WTC11 (cell line): ENCODE data around the gene CACNA1A. TPM values are rescaled to one million over a fixed set of nuclear protein-coding genes. Genes with fewer than 3 reads are reported as not detected.

Source experiments
- ATAC-seq: fragments of 200-7000 bp; cut with Tn5 transposase; 2 replicates; pipeline ENCODE4 v1.10.0; 2021; ENCODE audit warnings: mild to moderate bottlenecking, moderate library complexity
- CTCF ChIA-PET: fragments of 300-600 bp; sonication (Branson Sonifier 250); formaldehyde crosslinking; loops from one replicate; lab custom pipeline; 2021; ENCODE audit warnings: antibody characterized with exemption; lab: Charles Lee
- POLR2A ChIA-PET: fragments of 350-600 bp; sonication (Branson Sonifier 250); formaldehyde crosslinking; loops from one replicate; lab custom pipeline; 2021; ENCODE audit warnings: antibody characterized with exemption; lab: Charles Lee
- DNase-seq: peaks from one replicate; pipeline ENCODE4 v3.0.0; 2021; ENCODE audit warnings: low spot score
- H3K27ac Mint-ChIP-seq: 2 replicates; pipeline ENCODE4 v1.8.0; 2021; ENCODE audit warnings: mixed read lengths
- H3K27me3 Mint-ChIP-seq: 2 replicates; pipeline ENCODE4 v1.8.0; 2021; ENCODE audit warnings: low read depth, mild to moderate bottlenecking, moderate library complexity, mixed read lengths
- H3K36me3 Mint-ChIP-seq: 2 replicates; pipeline ENCODE4 v1.8.0; 2021; ENCODE audit warnings: mixed read lengths
- H3K4me1 Mint-ChIP-seq: 2 replicates; pipeline ENCODE4 v1.8.0; 2022; ENCODE audit warnings: mixed read lengths
- H3K4me3 Mint-ChIP-seq: 2 replicates; pipeline ENCODE4 v1.8.0; 2021; ENCODE audit warnings: mild to moderate bottlenecking, moderate library complexity, mixed read lengths
- H3K9me3 Mint-ChIP-seq: 2 replicates; pipeline ENCODE4 v1.8.0; 2021; ENCODE audit warnings: mixed read lengths
- ATF1 ChIP-seq: sonication (generic); formaldehyde crosslinking; IDR thresholded peaks from 2 replicates; pipeline ENCODE4 v1.8.1; 2023; ENCODE audit warnings: mild to moderate bottlenecking, moderate library complexity, missing genetic modification reagents
- EMX1 ChIP-seq: fragments of 250-450 bp; sonication (Bioruptor Pico); IDR thresholded peaks from 2 replicates; pipeline ENCODE4 v1.8.0; 2021; ENCODE audit warnings: mild to moderate bottlenecking
- GABPB1 ChIP-seq: sonication (generic); formaldehyde crosslinking; IDR thresholded peaks from 2 replicates; pipeline ENCODE4 v1.8.1; 2023; ENCODE audit warnings: mild to moderate bottlenecking, missing genetic modification reagents
- GTF2I ChIP-seq: fragments of 250-450 bp; sonication (Bioruptor Pico); conservative IDR thresholded peaks from 2 replicates; pipeline ENCODE4 v1.4.0; 2021; ENCODE audit warnings: mild to moderate bottlenecking
- HMGA2 ChIP-seq: fragments of 250-450 bp; sonication (Bioruptor Pico); IDR thresholded peaks from 2 replicates; pipeline ENCODE4 v1.4.0; 2021; ENCODE audit warnings: mild to moderate bottlenecking, moderate library complexity
- JAZF1 ChIP-seq: fragments of 250-450 bp; sonication (Bioruptor Pico); IDR thresholded peaks from 2 replicates; pipeline ENCODE4 v1.9.0; 2021; ENCODE audit warnings: moderate library complexity, mild to moderate bottlenecking, inconsistent platforms
- JUN ChIP-seq: sonication (generic); formaldehyde crosslinking; IDR thresholded peaks from 2 replicates; pipeline ENCODE4 v1.8.0; 2023; ENCODE audit warnings: mild to moderate bottlenecking, missing genetic modification reagents
- KAT7 ChIP-seq: sonication (generic); formaldehyde crosslinking; IDR thresholded peaks from 2 replicates; pipeline ENCODE4 v1.8.1; 2023; ENCODE audit warnings: missing genetic modification reagents, mild to moderate bottlenecking, borderline replicate concordance
- MYBL2 ChIP-seq: sonication (generic); formaldehyde crosslinking; IDR thresholded peaks from 2 replicates; pipeline ENCODE4 v1.8.1; 2023; ENCODE audit warnings: mild to moderate bottlenecking, moderate library complexity, missing genetic modification reagents
- NFATC4 ChIP-seq: fragments of 250-450 bp; sonication (Bioruptor Pico); IDR thresholded peaks from 2 replicates; pipeline ENCODE4 v1.9.0; 2021; ENCODE audit warnings: mild to moderate bottlenecking
- NFE2L1 ChIP-seq: sonication (generic); formaldehyde crosslinking; IDR thresholded peaks from 2 replicates; pipeline ENCODE4 v1.8.1; 2023; ENCODE audit warnings: missing genetic modification reagents
- NFYB ChIP-seq: sonication (generic); formaldehyde crosslinking; conservative IDR thresholded peaks from 2 replicates; pipeline ENCODE4 v1.8.0; 2022; ENCODE audit warnings: low read depth, missing genetic modification reagents
- SMAD4 ChIP-seq: sonication (generic); formaldehyde crosslinking; IDR thresholded peaks from 2 replicates; pipeline ENCODE4 v1.8.0; 2022; ENCODE audit warnings: mild to moderate bottlenecking, missing genetic modification reagents
- TEAD1 ChIP-seq: sonication (generic); formaldehyde crosslinking; IDR thresholded peaks from 2 replicates; pipeline ENCODE4 v1.8.0; 2022; ENCODE audit warnings: mild to moderate bottlenecking, missing genetic modification reagents
- TEAD4 ChIP-seq: sonication (generic); formaldehyde crosslinking; IDR thresholded peaks from 2 replicates; pipeline ENCODE4 v1.8.0; 2022; ENCODE audit warnings: mild to moderate bottlenecking, missing genetic modification reagents
- ZNF263 ChIP-seq: sonication (generic); formaldehyde crosslinking; IDR thresholded peaks from 2 replicates; pipeline ENCODE4 v1.8.1; 2022; ENCODE audit warnings: low read depth, mild to moderate bottlenecking, moderate library complexity, missing genetic modification reagents
- ZNF423 ChIP-seq: fragments of 250-450 bp; sonication (Bioruptor Pico); IDR thresholded peaks from 2 replicates; pipeline ENCODE4 v2.1.2; 2022; ENCODE audit warnings: mild to moderate bottlenecking, moderate library complexity
- total RNA-seq: library from RNA; stranded (reverse); gene quantifications from 3 replicates; pipeline ENCODE4 v1.2.3, GENCODE V29; 2021
- TF ChIP-seq, protein P1 (sequence below): fragments of 250-450 bp; sonication (Bioruptor Pico); IDR thresholded peaks from 2 replicates; pipeline ENCODE4 v1.9.0; 2021; ENCODE audit warnings: moderate library complexity, mild to moderate bottlenecking, inconsistent platforms, borderline replicate concordance
- TF ChIP-seq, protein P2 (sequence below): fragments of 250-450 bp; sonication (Bioruptor Pico); IDR thresholded peaks from 2 replicates; pipeline ENCODE4 v1.9.0; 2021; ENCODE audit warnings: mild to moderate bottlenecking
- TF ChIP-seq, protein P3 (sequence below): sonication (generic); formaldehyde crosslinking; IDR thresholded peaks from 2 replicates; pipeline ENCODE4 v1.8.0; 2022; ENCODE audit warnings: missing genetic modification reagents
- TF ChIP-seq, protein P4 (sequence below): sonication (generic); formaldehyde crosslinking; IDR thresholded peaks from 2 replicates; pipeline ENCODE4 v1.8.0; 2022; ENCODE audit warnings: mild to moderate bottlenecking, missing genetic modification reagents
- TF ChIP-seq, protein P5 (sequence below): fragments of 200-600 bp; IDR thresholded peaks from 2 replicates; pipeline ENCODE4 v1.8.0; 2022; ENCODE audit warnings: antibody characterized with exemption
- TF ChIP-seq, protein P6 (sequence below): sonication (generic); formaldehyde crosslinking; IDR thresholded peaks from 2 replicates; pipeline ENCODE4 v1.8.0; 2023; ENCODE audit warnings: mild to moderate bottlenecking, missing genetic modification reagents
- TF ChIP-seq, protein P7 (sequence below): fragments of 250-450 bp; sonication (Bioruptor Pico); IDR thresholded peaks from 2 replicates; pipeline ENCODE4 v2.1.2; 2022; ENCODE audit warnings: mild to moderate bottlenecking, moderate library complexity

The CACNA1A gene
- total RNA-seq, 1 experiment from 2014 or later = 28.9 TPM

DNA sequence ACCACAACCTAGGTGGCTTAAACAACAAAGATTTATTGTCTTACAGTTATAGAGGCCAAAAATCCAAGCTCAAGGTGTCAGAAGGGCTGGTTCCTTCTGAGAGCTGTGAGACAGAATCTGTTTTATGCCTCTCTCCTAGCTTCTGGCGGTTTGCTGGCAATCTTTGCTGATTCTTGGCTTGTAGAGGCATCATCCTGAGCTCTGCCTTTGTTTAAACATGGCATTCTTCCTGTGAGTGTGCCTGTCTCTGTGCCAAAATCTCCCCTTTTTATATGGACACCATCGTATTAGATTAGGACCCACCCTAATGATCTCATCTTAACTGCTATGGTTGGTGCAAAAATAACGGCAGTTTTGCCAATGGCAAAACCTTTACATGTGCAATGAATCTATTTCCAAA, 169.1 kb downstream of the CACNA1A start (continued):
- no peak for TF ChIP-seq JAZF1 (CRISPR knock-in tag)
- TF ChIP-seq NFYB (CRISPR knock-in tag) = no peak
- TF ChIP-seq TEAD4 (CRISPR knock-in tag) = no peak
- TF ChIP-seq ZNF263 (CRISPR knock-in tag) = no peak
- TF ChIP-seq, protein P1, sequence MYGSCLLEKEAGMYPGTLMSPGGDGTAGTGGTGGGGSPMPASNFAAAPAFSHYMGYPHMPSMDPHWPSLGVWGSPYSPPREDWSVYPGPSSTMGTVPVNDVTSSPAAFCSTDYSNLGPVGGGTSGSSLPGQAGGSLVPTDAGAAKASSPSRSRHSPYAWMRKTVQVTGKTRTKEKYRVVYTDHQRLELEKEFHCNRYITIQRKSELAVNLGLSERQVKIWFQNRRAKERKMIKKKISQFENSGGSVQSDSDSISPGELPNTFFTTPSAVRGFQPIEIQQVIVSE (CRISPR knock-in tag) = no peak
- TF ChIP-seq, protein P2, sequence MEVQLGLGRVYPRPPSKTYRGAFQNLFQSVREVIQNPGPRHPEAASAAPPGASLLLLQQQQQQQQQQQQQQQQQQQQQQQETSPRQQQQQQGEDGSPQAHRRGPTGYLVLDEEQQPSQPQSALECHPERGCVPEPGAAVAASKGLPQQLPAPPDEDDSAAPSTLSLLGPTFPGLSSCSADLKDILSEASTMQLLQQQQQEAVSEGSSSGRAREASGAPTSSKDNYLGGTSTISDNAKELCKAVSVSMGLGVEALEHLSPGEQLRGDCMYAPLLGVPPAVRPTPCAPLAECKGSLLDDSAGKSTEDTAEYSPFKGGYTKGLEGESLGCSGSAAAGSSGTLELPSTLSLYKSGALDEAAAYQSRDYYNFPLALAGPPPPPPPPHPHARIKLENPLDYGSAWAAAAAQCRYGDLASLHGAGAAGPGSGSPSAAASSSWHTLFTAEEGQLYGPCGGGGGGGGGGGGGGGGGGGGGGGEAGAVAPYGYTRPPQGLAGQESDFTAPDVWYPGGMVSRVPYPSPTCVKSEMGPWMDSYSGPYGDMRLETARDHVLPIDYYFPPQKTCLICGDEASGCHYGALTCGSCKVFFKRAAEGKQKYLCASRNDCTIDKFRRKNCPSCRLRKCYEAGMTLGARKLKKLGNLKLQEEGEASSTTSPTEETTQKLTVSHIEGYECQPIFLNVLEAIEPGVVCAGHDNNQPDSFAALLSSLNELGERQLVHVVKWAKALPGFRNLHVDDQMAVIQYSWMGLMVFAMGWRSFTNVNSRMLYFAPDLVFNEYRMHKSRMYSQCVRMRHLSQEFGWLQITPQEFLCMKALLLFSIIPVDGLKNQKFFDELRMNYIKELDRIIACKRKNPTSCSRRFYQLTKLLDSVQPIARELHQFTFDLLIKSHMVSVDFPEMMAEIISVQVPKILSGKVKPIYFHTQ (CRISPR knock-in tag) = no peak
- no peak for TF ChIP-seq ZNF423 (CRISPR knock-in tag)
- no peak for TF ChIP-seq TEAD1
- TF ChIP-seq, protein P3, sequence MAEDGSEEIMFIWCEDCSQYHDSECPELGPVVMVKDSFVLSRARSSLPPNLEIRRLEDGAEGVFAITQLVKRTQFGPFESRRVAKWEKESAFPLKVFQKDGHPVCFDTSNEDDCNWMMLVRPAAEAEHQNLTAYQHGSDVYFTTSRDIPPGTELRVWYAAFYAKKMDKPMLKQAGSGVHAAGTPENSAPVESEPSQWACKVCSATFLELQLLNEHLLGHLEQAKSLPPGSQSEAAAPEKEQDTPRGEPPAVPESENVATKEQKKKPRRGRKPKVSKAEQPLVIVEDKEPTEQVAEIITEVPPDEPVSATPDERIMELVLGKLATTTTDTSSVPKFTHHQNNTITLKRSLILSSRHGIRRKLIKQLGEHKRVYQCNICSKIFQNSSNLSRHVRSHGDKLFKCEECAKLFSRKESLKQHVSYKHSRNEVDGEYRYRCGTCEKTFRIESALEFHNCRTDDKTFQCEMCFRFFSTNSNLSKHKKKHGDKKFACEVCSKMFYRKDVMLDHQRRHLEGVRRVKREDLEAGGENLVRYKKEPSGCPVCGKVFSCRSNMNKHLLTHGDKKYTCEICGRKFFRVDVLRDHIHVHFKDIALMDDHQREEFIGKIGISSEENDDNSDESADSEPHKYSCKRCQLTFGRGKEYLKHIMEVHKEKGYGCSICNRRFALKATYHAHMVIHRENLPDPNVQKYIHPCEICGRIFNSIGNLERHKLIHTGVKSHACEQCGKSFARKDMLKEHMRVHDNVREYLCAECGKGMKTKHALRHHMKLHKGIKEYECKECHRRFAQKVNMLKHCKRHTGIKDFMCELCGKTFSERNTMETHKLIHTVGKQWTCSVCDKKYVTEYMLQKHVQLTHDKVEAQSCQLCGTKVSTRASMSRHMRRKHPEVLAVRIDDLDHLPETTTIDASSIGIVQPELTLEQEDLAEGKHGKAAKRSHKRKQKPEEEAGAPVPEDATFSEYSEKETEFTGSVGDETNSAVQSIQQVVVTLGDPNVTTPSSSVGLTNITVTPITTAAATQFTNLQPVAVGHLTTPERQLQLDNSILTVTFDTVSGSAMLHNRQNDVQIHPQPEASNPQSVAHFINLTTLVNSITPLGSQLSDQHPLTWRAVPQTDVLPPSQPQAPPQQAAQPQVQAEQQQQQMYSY = no peak

DNA sequence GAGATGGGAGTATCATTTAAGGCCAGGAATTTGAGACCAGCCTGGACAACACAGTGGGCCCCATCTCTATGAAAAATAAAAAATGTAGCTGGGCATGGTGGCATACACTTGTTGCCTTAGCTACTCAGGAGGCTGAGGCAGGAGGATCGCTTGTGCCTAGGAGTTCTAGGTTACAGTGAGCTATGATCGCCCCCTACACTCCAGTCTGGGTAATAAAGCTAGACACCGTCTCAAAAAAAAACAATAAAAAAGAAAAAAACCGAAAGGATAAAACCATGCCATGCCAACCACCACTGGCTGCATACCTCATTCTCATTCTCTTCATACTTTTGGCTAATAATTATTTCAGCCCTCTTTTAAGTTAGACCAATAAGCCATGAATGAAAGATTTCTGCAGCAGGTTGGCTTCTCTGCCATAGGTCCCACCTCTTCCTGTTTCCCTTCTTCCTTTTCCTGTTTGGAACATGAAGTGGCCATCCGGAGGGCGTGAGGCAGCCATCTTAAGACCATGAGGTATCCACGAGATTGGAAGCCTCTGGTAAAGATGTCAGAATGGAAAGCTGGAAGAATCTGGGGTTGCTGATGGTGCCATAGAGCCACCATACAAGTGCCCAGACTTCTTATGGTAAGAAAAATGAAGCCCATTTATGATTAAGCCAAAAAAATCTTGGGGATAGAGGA, 171.3 kb downstream of the CACNA1A start:
- ATAC-seq = no peak
- H3K27ac Mint-ChIP-seq = no peak overlapping the region
- H3K36me3 Mint-ChIP-seq = peaks cover 54% of the 10 kb centered on the region
- peaks cover 30% of the 10 kb centered on the region for H3K9me3 Mint-ChIP-seq
- H3K4me3 Mint-ChIP-seq = no peak overlapping the region
- ChIA-PET POLR2A (no interaction called here), CTCF (interaction anchor here (0.6 to 1.7 kb wide), 13 partner anchors 8 to 289 kb away, joined by 3 to 14 read pairs (median 4); no protein-coding TSS in a partner anchor)
- peaks cover 9% of the 10 kb centered on the region for H3K4me1 Mint-ChIP-seq
- no peaks in the 10 kb centered on the region; the same call in 1 of the 2 replicates for H3K27me3 Mint-ChIP-seq
- DNase-seq = no peak
- TF ChIP-seq NFATC4 (no peak), EMX1 (CRISPR knock-in tag) (no peak), NFE2L1 (no peak), SMAD4 (CRISPR knock-in tag) (no peak), JAZF1 (CRISPR knock-in tag) (no peak), GTF2I (CRISPR knock-in tag) (no peak), JUN (CRISPR knock-in tag) (no peak), GABPB1 (CRISPR knock-in tag) (no peak), MYBL2 (CRISPR knock-in tag) (no peak), ATF1 (CRISPR knock-in tag) (no peak), HMGA2 (CRISPR knock-in tag) (no peak), KAT7 (CRISPR knock-in tag) (no peak)
- TF ChIP-seq, protein P4, sequence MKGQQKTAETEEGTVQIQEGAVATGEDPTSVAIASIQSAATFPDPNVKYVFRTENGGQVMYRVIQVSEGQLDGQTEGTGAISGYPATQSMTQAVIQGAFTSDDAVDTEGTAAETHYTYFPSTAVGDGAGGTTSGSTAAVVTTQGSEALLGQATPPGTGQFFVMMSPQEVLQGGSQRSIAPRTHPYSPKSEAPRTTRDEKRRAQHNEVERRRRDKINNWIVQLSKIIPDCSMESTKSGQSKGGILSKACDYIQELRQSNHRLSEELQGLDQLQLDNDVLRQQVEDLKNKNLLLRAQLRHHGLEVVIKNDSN (CRISPR knock-in tag) = no peak
- TF ChIP-seq, protein P5, sequence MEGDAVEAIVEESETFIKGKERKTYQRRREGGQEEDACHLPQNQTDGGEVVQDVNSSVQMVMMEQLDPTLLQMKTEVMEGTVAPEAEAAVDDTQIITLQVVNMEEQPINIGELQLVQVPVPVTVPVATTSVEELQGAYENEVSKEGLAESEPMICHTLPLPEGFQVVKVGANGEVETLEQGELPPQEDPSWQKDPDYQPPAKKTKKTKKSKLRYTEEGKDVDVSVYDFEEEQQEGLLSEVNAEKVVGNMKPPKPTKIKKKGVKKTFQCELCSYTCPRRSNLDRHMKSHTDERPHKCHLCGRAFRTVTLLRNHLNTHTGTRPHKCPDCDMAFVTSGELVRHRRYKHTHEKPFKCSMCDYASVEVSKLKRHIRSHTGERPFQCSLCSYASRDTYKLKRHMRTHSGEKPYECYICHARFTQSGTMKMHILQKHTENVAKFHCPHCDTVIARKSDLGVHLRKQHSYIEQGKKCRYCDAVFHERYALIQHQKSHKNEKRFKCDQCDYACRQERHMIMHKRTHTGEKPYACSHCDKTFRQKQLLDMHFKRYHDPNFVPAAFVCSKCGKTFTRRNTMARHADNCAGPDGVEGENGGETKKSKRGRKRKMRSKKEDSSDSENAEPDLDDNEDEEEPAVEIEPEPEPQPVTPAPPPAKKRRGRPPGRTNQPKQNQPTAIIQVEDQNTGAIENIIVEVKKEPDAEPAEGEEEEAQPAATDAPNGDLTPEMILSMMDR = no peak
- TF ChIP-seq, protein P6, sequence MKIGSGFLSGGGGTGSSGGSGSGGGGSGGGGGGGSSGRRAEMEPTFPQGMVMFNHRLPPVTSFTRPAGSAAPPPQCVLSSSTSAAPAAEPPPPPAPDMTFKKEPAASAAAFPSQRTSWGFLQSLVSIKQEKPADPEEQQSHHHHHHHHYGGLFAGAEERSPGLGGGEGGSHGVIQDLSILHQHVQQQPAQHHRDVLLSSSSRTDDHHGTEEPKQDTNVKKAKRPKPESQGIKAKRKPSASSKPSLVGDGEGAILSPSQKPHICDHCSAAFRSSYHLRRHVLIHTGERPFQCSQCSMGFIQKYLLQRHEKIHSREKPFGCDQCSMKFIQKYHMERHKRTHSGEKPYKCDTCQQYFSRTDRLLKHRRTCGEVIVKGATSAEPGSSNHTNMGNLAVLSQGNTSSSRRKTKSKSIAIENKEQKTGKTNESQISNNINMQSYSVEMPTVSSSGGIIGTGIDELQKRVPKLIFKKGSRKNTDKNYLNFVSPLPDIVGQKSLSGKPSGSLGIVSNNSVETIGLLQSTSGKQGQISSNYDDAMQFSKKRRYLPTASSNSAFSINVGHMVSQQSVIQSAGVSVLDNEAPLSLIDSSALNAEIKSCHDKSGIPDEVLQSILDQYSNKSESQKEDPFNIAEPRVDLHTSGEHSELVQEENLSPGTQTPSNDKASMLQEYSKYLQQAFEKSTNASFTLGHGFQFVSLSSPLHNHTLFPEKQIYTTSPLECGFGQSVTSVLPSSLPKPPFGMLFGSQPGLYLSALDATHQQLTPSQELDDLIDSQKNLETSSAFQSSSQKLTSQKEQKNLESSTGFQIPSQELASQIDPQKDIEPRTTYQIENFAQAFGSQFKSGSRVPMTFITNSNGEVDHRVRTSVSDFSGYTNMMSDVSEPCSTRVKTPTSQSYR (CRISPR knock-in tag) = no peak
- TF ChIP-seq, protein P7, sequence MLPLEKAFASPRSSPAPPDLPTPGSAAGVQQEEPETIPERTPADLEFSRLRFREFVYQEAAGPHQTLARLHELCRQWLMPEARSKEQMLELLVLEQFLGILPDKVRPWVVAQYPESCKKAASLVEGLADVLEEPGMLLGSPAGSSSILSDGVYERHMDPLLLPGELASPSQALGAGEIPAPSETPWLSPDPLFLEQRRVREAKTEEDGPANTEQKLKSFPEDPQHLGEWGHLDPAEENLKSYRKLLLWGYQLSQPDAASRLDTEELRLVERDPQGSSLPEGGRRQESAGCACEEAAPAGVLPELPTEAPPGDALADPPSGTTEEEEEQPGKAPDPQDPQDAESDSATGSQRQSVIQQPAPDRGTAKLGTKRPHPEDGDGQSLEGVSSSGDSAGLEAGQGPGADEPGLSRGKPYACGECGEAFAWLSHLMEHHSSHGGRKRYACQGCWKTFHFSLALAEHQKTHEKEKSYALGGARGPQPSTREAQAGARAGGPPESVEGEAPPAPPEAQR = no peak
